OCI-LY1 (cell line): ENCODE measurements around the gene TMA7B.

Experiments
- H2AFZ ChIP-seq: fragments of 200-600 bp; sonication (generic), shearing (Covaris generic); 2 replicates; pipeline ENCODE4 v1.6.0; 2014; ENCODE audit warnings: antibody characterized with exemption, mild to moderate bottlenecking, low read length
- H3F3A ChIP-seq: fragments of 200-600 bp; sonication (generic), shearing (Covaris generic); 2 replicates; pipeline ENCODE4 v1.6.0; 2014; ENCODE audit warnings: mild to moderate bottlenecking, antibody characterized with exemption, low read length, moderate library complexity; ENCODE audit not compliant: insufficient read depth
- H3K27ac ChIP-seq: fragments of 200-600 bp; sonication (generic); 2 replicates; pipeline ENCODE4 v1.5.1; 2014; ENCODE audit warnings: low read length, mixed run types, mild to moderate bottlenecking, low read depth; ENCODE audit not compliant: poor library complexity, severe bottlenecking
- H3K27me3 ChIP-seq: fragments of 200-600 bp; sonication (generic); 2 replicates; pipeline ENCODE4 v1.6.0; 2014; ENCODE audit warnings: antibody characterized with exemption, mild to moderate bottlenecking, low read length, moderate library complexity; ENCODE audit not compliant: insufficient read depth
- H3K36me3 ChIP-seq: fragments of 200-600 bp; sonication (generic); 2 replicates; pipeline ENCODE4 v1.6.1; 2014; ENCODE audit warnings: mild to moderate bottlenecking, antibody characterized with exemption, low read length, moderate library complexity, mixed read lengths; ENCODE audit not compliant: insufficient read depth
- H3K4me1 ChIP-seq: fragments of 200-600 bp; sonication (generic); 2 replicates; pipeline ENCODE4 v1.5.1; 2014; ENCODE audit warnings: mild to moderate bottlenecking, low read length, moderate library complexity; ENCODE audit not compliant: insufficient read depth, severe bottlenecking
- H3K4me2 ChIP-seq: fragments of 200-600 bp; sonication (generic), shearing (Covaris generic); 2 replicates; pipeline ENCODE4 v1.6.1; 2014; ENCODE audit warnings: low read length
- H3K4me3 ChIP-seq: fragments of 200-600 bp; sonication (generic); 2 replicates; pipeline ENCODE4 v1.5.1; 2014; ENCODE audit warnings: low read length, low read depth, mild to moderate bottlenecking, mixed read lengths; ENCODE audit not compliant: poor library complexity, severe bottlenecking
- H3K79me2 ChIP-seq: fragments of 200-600 bp; shearing (Covaris generic); 2 replicates; pipeline ENCODE4 v1.6.1; 2016; ENCODE audit warnings: mixed run types, low read length, mixed read lengths; ENCODE audit not compliant: insufficient read depth
- H3K9ac ChIP-seq: fragments of 200-600 bp; sonication (generic), shearing (Covaris generic); 2 replicates; pipeline ENCODE4 v1.6.1; 2014; ENCODE audit warnings: mild to moderate bottlenecking, low read length, mixed read lengths
- H3K9me2 ChIP-seq: fragments of 200-600 bp; sonication (generic), shearing (Covaris generic); 2 replicates; pipeline ENCODE4 v1.6.1; 2014; ENCODE audit warnings: low read depth, mild to moderate bottlenecking, low read length, mixed read lengths
- H3K9me3 ChIP-seq: fragments of 200-600 bp; shearing (Covaris generic); 2 replicates; pipeline ENCODE4 v1.6.1; 2014; ENCODE audit warnings: low read length, mixed read lengths
- H4K20me1 ChIP-seq: fragments of 200-600 bp; sonication (generic), shearing (Covaris generic); 2 replicates; pipeline ENCODE4 v1.6.0; 2016; ENCODE audit warnings: mild to moderate bottlenecking, low read length; ENCODE audit not compliant: insufficient read depth
- EZH2 ChIP-seq: fragments of 200-600 bp; sonication (generic), shearing (Covaris generic); IDR thresholded peaks from 2 replicates; pipeline ENCODE4 v1.8.0; 2017; ENCODE audit warnings: borderline replicate concordance, mixed run types, mild to moderate bottlenecking, antibody characterized with exemption, low read length, moderate library complexity, mixed read lengths
- TF ChIP-seq, protein P1 (sequence below): fragments of 200-600 bp; sonication (generic), shearing (Covaris generic); IDR thresholded peaks from 2 replicates; pipeline ENCODE4 v1.5.1; 2017; ENCODE audit warnings: mild to moderate bottlenecking, antibody characterized with exemption, low read length, moderate library complexity, mixed read lengths

Gene TMA7B

DNA sequence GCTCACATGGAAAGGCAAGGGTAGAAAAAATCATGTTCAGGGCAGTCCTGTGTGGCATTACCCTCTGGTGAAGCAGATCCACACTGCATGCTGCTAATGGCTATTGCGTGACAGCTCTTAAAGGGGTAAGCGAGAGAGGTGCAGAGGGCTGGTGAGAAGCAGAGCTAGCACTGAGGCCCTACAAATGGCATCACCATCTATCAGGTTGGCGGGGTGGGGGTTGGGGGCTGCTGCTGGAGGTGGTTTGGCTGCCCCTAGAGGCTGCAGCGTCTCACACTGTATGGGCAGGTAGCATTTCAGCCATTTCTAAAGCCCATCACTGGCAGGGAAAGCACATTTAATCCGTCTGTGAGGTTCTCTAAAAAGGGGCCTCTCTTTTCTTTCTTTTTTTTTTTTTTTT lies 16.9 kb upstream of the TMA7B start:
- Histone ChIP-seq H2AFZ (no peak overlapping the region), H3K36me3 (no peaks in the 10 kb centered on the region), H3K9me3 (no peaks in the 10 kb centered on the region), H3F3A (no peaks in the 10 kb centered on the region), H3K9ac (no peak overlapping the region), H3K4me3 (no peak overlapping the region), H3K27ac (no peak overlapping the region), H3K4me1 (no peaks in the 10 kb centered on the region), H3K9me2 (no peaks in the 10 kb centered on the region), H4K20me1 (no peaks in the 10 kb centered on the region), H3K79me2 (no peaks in the 10 kb centered on the region), H3K27me3 (no peaks in the 10 kb centered on the region), H3K4me2 (no peak overlapping the region)
- TF ChIP-seq, protein P1, sequence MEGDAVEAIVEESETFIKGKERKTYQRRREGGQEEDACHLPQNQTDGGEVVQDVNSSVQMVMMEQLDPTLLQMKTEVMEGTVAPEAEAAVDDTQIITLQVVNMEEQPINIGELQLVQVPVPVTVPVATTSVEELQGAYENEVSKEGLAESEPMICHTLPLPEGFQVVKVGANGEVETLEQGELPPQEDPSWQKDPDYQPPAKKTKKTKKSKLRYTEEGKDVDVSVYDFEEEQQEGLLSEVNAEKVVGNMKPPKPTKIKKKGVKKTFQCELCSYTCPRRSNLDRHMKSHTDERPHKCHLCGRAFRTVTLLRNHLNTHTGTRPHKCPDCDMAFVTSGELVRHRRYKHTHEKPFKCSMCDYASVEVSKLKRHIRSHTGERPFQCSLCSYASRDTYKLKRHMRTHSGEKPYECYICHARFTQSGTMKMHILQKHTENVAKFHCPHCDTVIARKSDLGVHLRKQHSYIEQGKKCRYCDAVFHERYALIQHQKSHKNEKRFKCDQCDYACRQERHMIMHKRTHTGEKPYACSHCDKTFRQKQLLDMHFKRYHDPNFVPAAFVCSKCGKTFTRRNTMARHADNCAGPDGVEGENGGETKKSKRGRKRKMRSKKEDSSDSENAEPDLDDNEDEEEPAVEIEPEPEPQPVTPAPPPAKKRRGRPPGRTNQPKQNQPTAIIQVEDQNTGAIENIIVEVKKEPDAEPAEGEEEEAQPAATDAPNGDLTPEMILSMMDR: peak; percentile 27; the same call in 1 of the 2 replicates
- no peak for TF ChIP-seq EZH2

DNA sequence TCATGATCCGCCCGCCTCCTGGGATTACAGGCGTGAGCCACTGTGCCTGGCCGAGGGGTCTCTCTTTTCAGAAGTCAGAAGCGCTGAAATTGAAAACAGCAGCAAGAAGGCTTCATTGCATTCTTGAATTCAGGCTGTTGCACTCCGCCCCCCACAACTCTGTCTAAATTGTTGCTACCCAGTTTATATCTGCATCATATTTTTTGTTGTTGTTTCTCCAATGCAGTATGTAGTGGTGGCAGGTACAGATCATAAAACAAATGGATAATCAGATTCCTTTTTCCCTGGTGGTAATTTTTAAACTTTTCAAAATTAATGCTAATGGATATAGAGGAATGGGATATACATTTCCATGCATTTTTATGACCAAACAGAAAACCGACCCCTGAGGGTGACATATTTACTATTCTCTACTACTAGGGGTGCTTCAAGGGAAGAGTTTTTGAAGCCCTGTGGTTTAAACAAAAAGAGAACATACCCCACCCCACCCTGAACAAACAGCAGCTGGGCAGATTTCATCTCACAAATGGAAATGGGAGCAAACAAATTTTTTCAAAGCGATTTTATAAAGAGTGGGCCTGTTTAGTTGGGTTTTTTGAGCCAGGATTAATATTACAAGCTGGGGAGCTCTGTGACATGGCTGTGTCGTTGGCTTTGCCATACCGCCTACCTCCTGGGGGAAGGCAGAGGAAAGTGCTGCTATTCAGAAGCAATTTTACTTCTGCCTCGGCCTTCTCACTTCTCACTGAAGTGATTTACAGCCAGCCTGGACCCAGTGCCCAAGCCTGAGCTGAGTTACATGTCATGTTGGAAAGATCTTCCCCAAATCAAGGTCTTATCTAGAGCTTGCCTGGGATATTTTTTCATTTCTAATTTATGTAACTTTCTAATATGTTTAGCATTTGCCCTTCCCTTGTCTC lies 16.0 kb upstream of the TMA7B start:
- no peaks in the 10 kb centered on the region for H3K27me3 ChIP-seq
- no peaks in the 10 kb centered on the region for H3K9me3 ChIP-seq
- H3K4me2 ChIP-seq: no peak overlapping the region
- TF ChIP-seq, protein P1: no peak
- TF ChIP-seq EZH2: no peak
- no peaks in the 10 kb centered on the region for H3K79me2 ChIP-seq
- no peaks in the 10 kb centered on the region for H3F3A ChIP-seq
- H3K9ac ChIP-seq: no peak overlapping the region
- H3K27ac ChIP-seq: no peak overlapping the region
- no peaks in the 10 kb centered on the region for H3K9me2 ChIP-seq
- no peaks in the 10 kb centered on the region for H3K36me3 ChIP-seq
- H2AFZ ChIP-seq: no peak overlapping the region
- H3K4me1 ChIP-seq: no peaks in the 10 kb centered on the region
- H4K20me1 ChIP-seq: no peaks in the 10 kb centered on the region
- H3K4me3 ChIP-seq: no peak overlapping the region

DNA sequence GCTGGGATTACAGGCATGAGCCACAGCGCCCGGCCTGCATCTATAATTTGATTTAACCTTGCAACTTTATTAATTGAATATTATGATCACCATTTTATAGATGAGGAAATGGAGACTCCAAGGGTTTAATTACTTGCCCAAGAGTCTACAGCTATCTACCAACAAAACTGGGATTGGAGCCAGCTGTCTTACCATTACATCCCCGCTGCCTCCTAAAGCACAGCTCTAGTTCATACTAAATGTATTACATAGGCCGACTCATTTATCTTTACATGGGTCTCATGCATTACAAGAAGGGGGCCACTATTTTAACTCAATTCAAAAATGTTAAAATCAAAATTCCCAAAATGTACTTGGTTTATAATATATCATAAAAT lies 14.1 kb upstream of the TMA7B start:
- no peaks in the 10 kb centered on the region for H3K9me2 ChIP-seq
- no peak overlapping the region for H3K4me3 ChIP-seq
- no peak overlapping the region for H3K4me2 ChIP-seq
- H4K20me1 ChIP-seq: no peaks in the 10 kb centered on the region
- H3K4me1 ChIP-seq: no peaks in the 10 kb centered on the region
- no peaks in the 10 kb centered on the region for H3K9me3 ChIP-seq
- no peak overlapping the region for H3K27ac ChIP-seq
- TF ChIP-seq, protein P1: no peak
- no peak for TF ChIP-seq EZH2
- H3K27me3 ChIP-seq: no peaks in the 10 kb centered on the region
- H2AFZ ChIP-seq: no peak overlapping the region
- no peaks in the 10 kb centered on the region for H3K36me3 ChIP-seq
- no peaks in the 10 kb centered on the region for H3F3A ChIP-seq
- no peak overlapping the region for H3K9ac ChIP-seq
- H3K79me2 ChIP-seq: no peaks in the 10 kb centered on the region
